PC-9 (cell line): ENCODE measurements around the gene OR10H3. TPM values are rescaled to one million over a fixed set of nuclear protein-coding genes. Genes with fewer than 3 reads are reported as not detected.
"Not testable (repeated sequence)": the region's sequence is repeated elsewhere in the genome, so short reads cannot be mapped to it uniquely, and the experiment has no call there.

Source experiments
- BruUV-seq: library from RNA; stranded (reverse); fragments of 400-500 nt; replicated peaks from 2 replicates; lab custom pipeline; 2021; lab: Mats Ljungman, UMichigan
- CTCF ChIA-PET: fragments of 300-600 bp; sonication (Branson Sonifier 250); formaldehyde crosslinking; loops from one replicate; lab custom pipeline; 2022; ENCODE audit warnings: antibody characterized with exemption; lab: Charles Lee
- POLR2A ChIA-PET: fragments of 300-600 bp; sonication (Branson Sonifier 250); formaldehyde crosslinking; loops from one replicate; lab custom pipeline; 2022; ENCODE audit warnings: antibody characterized with exemption; ENCODE audit not compliant: unreplicated experiment; lab: Charles Lee
- DNase-seq, 2 experiments: peaks; one replicate each; pipeline versions ENCODE4 v3.0.0 to v3.0.0-alpha.2; 2015 to 2022; ENCODE audit warnings: mixed read lengths in 1 of 2
- H2AFZ ChIP-seq: fragments of 200-600 bp; sonication (generic); 2 replicates; pipeline ENCODE4 v1.8.1; 2017; ENCODE audit warnings: antibody characterized with exemption
- H3F3A ChIP-seq: fragments of 200-600 bp; sonication (generic); 2 replicates; pipeline ENCODE4 v1.8.1; 2017; ENCODE audit warnings: antibody characterized with exemption, mild to moderate bottlenecking, low read depth; ENCODE audit not compliant: insufficient read depth
- H3K27ac ChIP-seq: fragments of 200-600 bp; sonication (generic); 2 replicates; pipeline ENCODE4 v1.6.1; 2016; ENCODE audit warnings: mixed run types
- H3K27me3 ChIP-seq: fragments of 200-600 bp; sonication (generic); 2 replicates; pipeline ENCODE4 v1.6.1; 2016; ENCODE audit warnings: low read depth, mixed run types; ENCODE audit not compliant: insufficient read depth
- H3K36me3 ChIP-seq: fragments of 200-600 bp; sonication (generic); 2 replicates; pipeline ENCODE4 v1.6.1; 2016; ENCODE audit warnings: low read depth, mixed run types
- H3K4me1 ChIP-seq: fragments of 200-600 bp; sonication (generic); replicated peaks from 2 replicates; pipeline ENCODE4 v1.6.1; 2016; ENCODE audit warnings: mixed run types; ENCODE audit not compliant: insufficient read depth
- H3K4me2 ChIP-seq: fragments of 200-600 bp; sonication (generic); 2 replicates; pipeline ENCODE4 v1.6.1; 2017; ENCODE audit warnings: mixed run types
- H3K4me3 ChIP-seq: fragments of 200-600 bp; sonication (generic); 2 replicates; pipeline ENCODE4 v1.6.1; 2016; ENCODE audit warnings: mixed run types
- H3K79me2 ChIP-seq: fragments of 200-600 bp; sonication (generic); 2 replicates; pipeline ENCODE4 v1.6.1; 2017; ENCODE audit warnings: low read depth, mixed run types
- H3K9me2 ChIP-seq: fragments of 200-600 bp; sonication (generic); 2 replicates; pipeline ENCODE4 v1.8.1; 2017; ENCODE audit warnings: mild to moderate bottlenecking; ENCODE audit not compliant: insufficient read depth
- H3K9me3 ChIP-seq: fragments of 200-600 bp; sonication (generic); 2 replicates; pipeline ENCODE4 v1.8.1; 2016; ENCODE audit warnings: low read depth; ENCODE audit not compliant: insufficient read depth
- H4K20me1 ChIP-seq: fragments of 200-600 bp; sonication (generic); 2 replicates; pipeline ENCODE4 v1.8.1; 2017; ENCODE audit not compliant: insufficient read depth
- CTCF ChIP-seq: fragments of 200-600 bp; sonication (generic); conservative IDR thresholded peaks from 2 replicates; pipeline ENCODE4 v1.6.1; 2017; ENCODE audit warnings: mixed run types, antibody characterized with exemption, mild to moderate bottlenecking, moderate library complexity
- EZH2 ChIP-seq: fragments of 200-600 bp; sonication (generic); IDR thresholded peaks from 2 replicates; pipeline ENCODE4 v1.8.0; 2017; ENCODE audit warnings: antibody characterized with exemption, low read depth
- intact Hi-C: fragments of 100-400 bp; cut with micrococcal nuclease; formaldehyde crosslinking; loops from one replicate; pipeline ENCODE4 v1.10.0; 2022; ENCODE audit not compliant: unreplicated experiment
- total RNA-seq: library from RNA; stranded (reverse); gene quantifications from 2 replicates; pipeline ENCODE4 v1.2.3, GENCODE V29; 2021

The OR10H3 gene
- total RNA-seq, 1 experiment from 2014 or later, result not detected

- Histone ChIP-seq H3K4me1 (no peaks in the 10 kb centered on the region), H3K4me3 (no peak overlapping the region), H3K9me3 (0 out of 2 replicates have a peak, but pooled peaks cover 3% of the 10 kb centered on the region), H3F3A (no peaks in the 10 kb centered on the region), H3K27ac (no peak overlapping the region), H3K79me2 (no peaks in the 10 kb centered on the region), H4K20me1 (no peaks in the 10 kb centered on the region), H3K4me2 (no peak overlapping the region), H2AFZ (no peak overlapping the region), H3K36me3 (no peaks in the 10 kb centered on the region), H3K9me2 (no peaks in the 10 kb centered on the region), H3K27me3 (peaks cover 55% of the 10 kb centered on the region; the same call in 1 of the 2 replicates)
- ChIA-PET CTCF (no interaction called here), POLR2A (no interaction called here)
- BruUV-seq, result no TSS peak
- no peak for TF ChIP-seq CTCF
- DNase-seq, result no peak
- intact Hi-C loops, result no loop called here
Measured at GRCh38 chr19:15758379-15758778, 20.6 kb downstream of the OR10H3 start.

GRCh38 chr19:15759962-15760565, 22.3 kb downstream of the OR10H3 start:
- no peaks in the 10 kb centered on the region for H4K20me1 ChIP-seq
- H3K4me3 ChIP-seq, result no peak overlapping the region
- POLR2A ChIA-PET, result no interaction called here
- no peaks in the 10 kb centered on the region for H3K79me2 ChIP-seq
- H3F3A ChIP-seq, result no peaks in the 10 kb centered on the region
- no peak overlapping the region for H3K27ac ChIP-seq
- H3K4me1 ChIP-seq, result no peaks in the 10 kb centered on the region
- no peak overlapping the region for H3K4me2 ChIP-seq
- BruUV-seq, result no TSS peak
- H3K36me3 ChIP-seq, result no peaks in the 10 kb centered on the region
- CTCF ChIA-PET, result no interaction called here
- peaks cover 39% of the 10 kb centered on the region; the same call in 1 of the 2 replicates for H3K27me3 ChIP-seq
- TF ChIP-seq EZH2, result no peak
- TF ChIP-seq CTCF, result peak; percentile 65
- DNase-seq, result peak in 1 of 2 experiments; percentile 3
- intact Hi-C loops, result no loop called here
- H3K9me3 ChIP-seq, result 0 out of 2 replicates have a peak, but pooled peaks cover 3% of the 10 kb centered on the region
- H2AFZ ChIP-seq, result no peak overlapping the region
- no peaks in the 10 kb centered on the region for H3K9me2 ChIP-seq

- H3K4me2 ChIP-seq, result no peak overlapping the region
- no peaks in the 10 kb centered on the region for H3K36me3 ChIP-seq
- H2AFZ ChIP-seq, result no peak overlapping the region
- H4K20me1 ChIP-seq, result no peaks in the 10 kb centered on the region
- no peaks in the 10 kb centered on the region for H3K4me1 ChIP-seq
- CTCF ChIA-PET, result no interaction called here
- peaks cover 54% of the 10 kb centered on the region for H3K27me3 ChIP-seq
- H3K9me2 ChIP-seq, result no peaks in the 10 kb centered on the region
- H3K9me3 ChIP-seq, result no peaks in the 10 kb centered on the region
- no peaks in the 10 kb centered on the region for H3F3A ChIP-seq
- no peaks in the 10 kb centered on the region for H3K79me2 ChIP-seq
- BruUV-seq, result no TSS peak
- POLR2A ChIA-PET, result no interaction called here
- H3K27ac ChIP-seq, result no peak overlapping the region
- DNase-seq, result peak in 1 of 2 experiments; percentile 4
- no peak overlapping the region for H3K4me3 ChIP-seq
- intact Hi-C loops, result no loop called here
- TF ChIP-seq EZH2 (no peak), CTCF (no peak)
Measured at GRCh38 chr19:15769586-15769985, 31.8 kb downstream of the OR10H3 start.

- peaks cover 79% of the 10 kb centered on the region for H3K27me3 ChIP-seq
- H3F3A ChIP-seq, BruUV-seq, H3K4me3 ChIP-seq, H4K20me1 ChIP-seq, H3K4me1 ChIP-seq, H2AFZ ChIP-seq, H3K9me3 ChIP-seq, H3K27ac ChIP-seq, POLR2A ChIA-PET, H3K4me2 ChIP-seq, H3K9me2 ChIP-seq, DNase-seq, intact Hi-C loops, H3K79me2 ChIP-seq, CTCF ChIA-PET, H3K36me3 ChIP-seq: not testable (repeated sequence)
Measured at GRCh38 chr19:15774159-15774558, 36.4 kb downstream of the OR10H3 start.
